Measurements from ENCODE around the gene GIGYF2. TPM values are rescaled to one million over a fixed set of nuclear protein-coding genes. Genes with fewer than 3 reads are reported as not detected.

GIGYF2 gene
- total RNA-seq, 2 donors from 2014 or later, result 61.3 to 106 TPM

DNA sequence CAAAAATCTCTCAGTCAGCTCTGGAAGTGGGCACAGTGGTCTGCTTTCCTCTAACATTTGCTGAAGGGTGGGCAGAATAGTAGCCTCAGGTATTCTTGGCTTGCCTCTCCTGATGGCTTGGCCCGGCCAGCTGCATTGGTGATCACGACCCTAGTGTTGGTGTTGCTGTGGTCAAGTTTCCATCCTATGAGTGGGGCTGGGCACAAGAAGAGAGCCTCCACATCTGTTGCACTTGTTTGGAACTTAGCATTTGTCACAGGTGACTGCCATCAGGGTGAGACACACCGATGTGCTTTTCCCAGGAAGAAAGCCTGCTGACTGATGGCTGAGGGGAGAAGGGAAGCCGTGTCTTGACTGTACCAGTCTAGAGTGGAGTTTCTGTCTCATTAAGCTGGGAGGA lies 139.8 kb downstream of the GIGYF2 start:
- intact Hi-C loops (cut with DNase I), result no loop called here
- 94% methylated on average over 4 of the region's 4 CpGs for WGBS
- no peaks in the 10 kb centered on the region for H3K4me1 ChIP-seq (replicated peaks)
- DNase-seq (ENCODE audit: low spot score), result no peak
- H3K36me3 ChIP-seq, result peaks cover 0 to 11% of the 10 kb centered on the region in 2 donors
- no peaks in the 10 kb centered on the region for H3K9me3 ChIP-seq
- H3K4me3 ChIP-seq, result no peak overlapping the region
- H3K27ac ChIP-seq, result no peak overlapping the region
- H3K27me3 ChIP-seq (replicated peaks; ENCODE audit: insufficient read depth), result no peaks in the 10 kb centered on the region
- TF ChIP-seq, protein P1, sequence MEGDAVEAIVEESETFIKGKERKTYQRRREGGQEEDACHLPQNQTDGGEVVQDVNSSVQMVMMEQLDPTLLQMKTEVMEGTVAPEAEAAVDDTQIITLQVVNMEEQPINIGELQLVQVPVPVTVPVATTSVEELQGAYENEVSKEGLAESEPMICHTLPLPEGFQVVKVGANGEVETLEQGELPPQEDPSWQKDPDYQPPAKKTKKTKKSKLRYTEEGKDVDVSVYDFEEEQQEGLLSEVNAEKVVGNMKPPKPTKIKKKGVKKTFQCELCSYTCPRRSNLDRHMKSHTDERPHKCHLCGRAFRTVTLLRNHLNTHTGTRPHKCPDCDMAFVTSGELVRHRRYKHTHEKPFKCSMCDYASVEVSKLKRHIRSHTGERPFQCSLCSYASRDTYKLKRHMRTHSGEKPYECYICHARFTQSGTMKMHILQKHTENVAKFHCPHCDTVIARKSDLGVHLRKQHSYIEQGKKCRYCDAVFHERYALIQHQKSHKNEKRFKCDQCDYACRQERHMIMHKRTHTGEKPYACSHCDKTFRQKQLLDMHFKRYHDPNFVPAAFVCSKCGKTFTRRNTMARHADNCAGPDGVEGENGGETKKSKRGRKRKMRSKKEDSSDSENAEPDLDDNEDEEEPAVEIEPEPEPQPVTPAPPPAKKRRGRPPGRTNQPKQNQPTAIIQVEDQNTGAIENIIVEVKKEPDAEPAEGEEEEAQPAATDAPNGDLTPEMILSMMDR (IDR thresholded peaks at IDR 0.05), result no peak
- no peak for TF ChIP-seq POLR2AphosphoS5 (IDR thresholded peaks at IDR 0.05)
- no peak for TF ChIP-seq POLR2A (IDR thresholded peaks at IDR 0.05)

DNA sequence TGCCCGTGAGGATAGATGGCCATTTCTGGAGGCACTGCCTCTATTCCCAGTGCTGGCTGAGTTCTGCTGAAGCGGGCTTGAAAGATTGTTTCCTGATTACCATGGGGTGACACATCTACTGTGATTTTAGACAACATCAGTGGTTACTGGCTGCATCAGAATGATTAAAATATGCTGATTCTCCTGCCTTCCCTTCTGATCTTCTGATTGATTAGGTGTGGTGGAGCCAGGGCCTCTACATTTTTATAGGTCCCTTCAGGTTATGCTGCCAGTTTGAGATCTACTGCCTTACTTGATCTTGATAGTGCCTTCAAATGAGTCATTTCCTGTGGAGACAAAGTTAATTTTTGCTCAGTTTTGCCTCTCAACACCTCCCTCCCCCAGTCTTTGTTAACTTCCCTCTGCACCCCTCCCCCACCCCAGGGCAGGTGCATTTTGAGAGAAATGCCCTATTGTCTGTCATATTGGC lies 141.3 kb downstream of the GIGYF2 start:
- H3K27me3 ChIP-seq (replicated peaks; ENCODE audit: insufficient read depth), result no peaks in the 10 kb centered on the region
- peaks cover 0 to 3% of the 10 kb centered on the region in 2 donors for H3K36me3 ChIP-seq
- H3K27ac ChIP-seq, result no peak overlapping the region
- TF ChIP-seq, protein P1 (IDR thresholded peaks at IDR 0.05), result no peak
- no peak for TF ChIP-seq POLR2A (IDR thresholded peaks at IDR 0.05)
- TF ChIP-seq POLR2AphosphoS5 (IDR thresholded peaks at IDR 0.05), result no peak
- H3K9me3 ChIP-seq, result no peaks in the 10 kb centered on the region
- 56% methylated on average over 2 of the region's 2 CpGs for WGBS
- no peaks in the 10 kb centered on the region for H3K4me1 ChIP-seq (replicated peaks)
- intact Hi-C loops (cut with DNase I), result no loop called here
- H3K4me3 ChIP-seq, result no peak overlapping the region
- no peak for DNase-seq (ENCODE audit: low spot score)

DNA sequence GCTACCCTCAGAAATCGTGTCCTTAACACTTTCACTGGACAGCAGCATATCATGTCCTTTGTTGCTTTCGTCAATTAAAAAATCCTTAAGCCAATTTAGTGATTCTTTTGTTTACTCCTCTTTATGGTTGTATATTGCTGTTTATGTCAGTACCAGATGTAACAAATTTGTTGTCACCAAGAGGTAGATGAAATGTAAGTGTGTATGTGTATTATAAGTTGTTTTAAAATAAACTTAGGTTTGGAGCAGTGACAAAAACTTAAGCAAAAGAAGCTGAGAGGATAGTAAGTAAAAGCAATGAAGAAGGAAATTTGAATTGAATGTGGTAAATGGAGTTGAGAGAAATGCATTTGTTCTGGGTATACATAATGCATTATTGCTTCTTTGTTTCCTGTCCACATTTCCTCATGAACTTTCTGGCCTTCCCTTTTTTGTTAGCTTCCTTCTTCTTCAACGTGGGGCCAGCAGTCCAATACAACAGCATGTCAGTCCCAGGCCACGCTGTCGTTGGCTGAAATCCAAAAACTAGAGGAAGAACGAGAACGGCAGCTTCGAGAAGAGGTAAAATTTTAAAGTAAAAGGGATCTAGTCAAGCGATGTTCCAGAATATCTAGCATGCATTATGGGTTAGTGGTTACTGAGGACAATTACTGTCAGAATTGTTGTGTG lies 142.4 kb downstream of the GIGYF2 start:
- intact Hi-C loops (cut with DNase I), result no loop called here
- H3K27ac ChIP-seq, result no peak overlapping the region

DNA sequence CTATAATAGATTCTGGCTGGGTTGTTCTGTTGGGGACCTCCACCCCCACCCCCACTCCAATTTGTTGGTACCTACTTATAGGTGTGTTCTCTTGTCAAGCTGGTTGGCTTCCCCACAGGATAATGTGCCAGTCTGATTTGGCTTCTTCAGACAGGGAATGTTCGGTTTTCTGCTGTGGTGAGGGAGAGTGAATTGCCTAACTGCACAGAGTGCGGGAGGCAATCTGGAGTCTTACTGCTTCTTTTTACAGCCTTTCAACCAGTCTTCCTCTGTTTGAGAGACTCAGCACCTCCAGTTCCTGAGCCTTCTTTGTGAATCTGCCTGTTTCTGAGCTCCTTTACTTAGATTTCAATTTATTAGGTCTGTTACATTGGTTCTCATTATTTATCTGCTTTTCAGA lies 145.6 kb downstream of the GIGYF2 start:
- DNase-seq (ENCODE audit: low spot score), result no peak
- Histone ChIP-seq H3K4me3 (no peak overlapping the region), H3K27me3 (replicated peaks; ENCODE audit: insufficient read depth) (no peaks in the 10 kb centered on the region), H3K9me3 (no peaks in the 10 kb centered on the region), H3K4me1 (replicated peaks) (no peaks in the 10 kb centered on the region), H3K27ac (no peak overlapping the region), H3K36me3 (peaks cover 0 to 3% of the 10 kb centered on the region in 2 donors)
- intact Hi-C loops (cut with DNase I), result no loop called here
- TF ChIP-seq POLR2A (IDR thresholded peaks at IDR 0.05), result no peak
- TF ChIP-seq, protein P1 (IDR thresholded peaks at IDR 0.05), result no peak
- no peak for TF ChIP-seq POLR2AphosphoS5 (IDR thresholded peaks at IDR 0.05)
- 59% methylated on average over 2 of the region's 2 CpGs for WGBS

More for the DNA sequence above, 142.4 kb downstream of the GIGYF2 start:
- H3K36me3 ChIP-seq, result peaks cover 0 to 3% of the 10 kb centered on the region in 2 donors
- H3K4me3 ChIP-seq, result no peak overlapping the region
- DNase-seq (ENCODE audit: low spot score), result peak; percentile 41
- 27% methylated on average over 9 of the region's 9 CpGs for WGBS
- H3K27me3 ChIP-seq (replicated peaks; ENCODE audit: insufficient read depth), result no peaks in the 10 kb centered on the region
- TF ChIP-seq POLR2AphosphoS5 (IDR thresholded peaks at IDR 0.05) (peak; percentile 26), POLR2A (IDR thresholded peaks at IDR 0.05) (no peak)
- TF ChIP-seq, protein P1 (IDR thresholded peaks at IDR 0.05), result no peak
- no peaks in the 10 kb centered on the region for H3K4me1 ChIP-seq (replicated peaks)
- no peaks in the 10 kb centered on the region for H3K9me3 ChIP-seq

DNA sequence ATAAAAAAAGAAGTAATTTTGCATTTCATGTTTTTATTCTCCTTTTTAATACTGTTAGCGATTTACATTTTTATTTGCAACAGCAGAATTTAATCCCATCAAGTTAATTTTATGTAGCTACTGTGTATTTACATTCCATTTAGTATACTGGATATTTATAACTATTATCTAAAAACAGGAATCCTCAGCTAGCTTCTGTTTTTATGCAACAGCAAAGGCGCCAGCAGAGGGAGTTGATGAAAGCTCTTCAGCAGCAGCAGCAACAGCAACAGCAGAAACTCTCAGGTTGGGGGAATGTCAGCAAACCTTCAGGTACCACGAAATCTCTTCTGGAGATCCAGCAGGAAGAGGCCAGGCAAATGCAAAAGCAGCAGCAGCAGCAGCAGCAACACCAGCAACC lies 146.7 kb downstream of the GIGYF2 start:
- Histone ChIP-seq H3K27me3 (replicated peaks; ENCODE audit: insufficient read depth) (no peaks in the 10 kb centered on the region), H3K27ac (no peak overlapping the region), H3K4me3 (no peak overlapping the region), H3K36me3 (peaks cover 0 to 3% of the 10 kb centered on the region in 2 donors), H3K9me3 (no peaks in the 10 kb centered on the region), H3K4me1 (replicated peaks) (no peaks in the 10 kb centered on the region)
- DNase-seq (ENCODE audit: low spot score), result no peak
- 91% methylated on average over 3 of the region's 3 CpGs for WGBS
- intact Hi-C loops (cut with DNase I), result no loop called here
- TF ChIP-seq, protein P1 (IDR thresholded peaks at IDR 0.05), result no peak
- TF ChIP-seq POLR2A (IDR thresholded peaks at IDR 0.05) (no peak), POLR2AphosphoS5 (IDR thresholded peaks at IDR 0.05) (no peak)

Data from prostate gland (tissue), 2 donors.